GM13976 (cell line): ENCODE data around the gene TCF20.

ENCODE experiments used
- DNase-seq: peaks from one replicate; pipeline ENCODE4 v3.0.0; 2012; ENCODE audit warnings: low spot score
- in situ Hi-C: fragments of 300-500 bp; cut with MboI; formaldehyde crosslinking; loops from one replicate; pipeline ENCODE4 v1.12.0; 2022; ENCODE audit warnings: low sequenced_read_pairs, mixed read lengths, inconsistent platforms; ENCODE audit not compliant: unreplicated experiment
- TF ChIP-seq, protein P1 (sequence below): IDR thresholded peaks from 2 replicates; pipeline ENCODE4 v1.5.1; 2012; ENCODE audit warnings: borderline replicate concordance, mild to moderate bottlenecking; ENCODE audit not compliant: insufficient read depth; ENCODE audit errors: extremely low read depth, missing control alignments, control extremely low read depth

The TCF20 gene

DNA sequence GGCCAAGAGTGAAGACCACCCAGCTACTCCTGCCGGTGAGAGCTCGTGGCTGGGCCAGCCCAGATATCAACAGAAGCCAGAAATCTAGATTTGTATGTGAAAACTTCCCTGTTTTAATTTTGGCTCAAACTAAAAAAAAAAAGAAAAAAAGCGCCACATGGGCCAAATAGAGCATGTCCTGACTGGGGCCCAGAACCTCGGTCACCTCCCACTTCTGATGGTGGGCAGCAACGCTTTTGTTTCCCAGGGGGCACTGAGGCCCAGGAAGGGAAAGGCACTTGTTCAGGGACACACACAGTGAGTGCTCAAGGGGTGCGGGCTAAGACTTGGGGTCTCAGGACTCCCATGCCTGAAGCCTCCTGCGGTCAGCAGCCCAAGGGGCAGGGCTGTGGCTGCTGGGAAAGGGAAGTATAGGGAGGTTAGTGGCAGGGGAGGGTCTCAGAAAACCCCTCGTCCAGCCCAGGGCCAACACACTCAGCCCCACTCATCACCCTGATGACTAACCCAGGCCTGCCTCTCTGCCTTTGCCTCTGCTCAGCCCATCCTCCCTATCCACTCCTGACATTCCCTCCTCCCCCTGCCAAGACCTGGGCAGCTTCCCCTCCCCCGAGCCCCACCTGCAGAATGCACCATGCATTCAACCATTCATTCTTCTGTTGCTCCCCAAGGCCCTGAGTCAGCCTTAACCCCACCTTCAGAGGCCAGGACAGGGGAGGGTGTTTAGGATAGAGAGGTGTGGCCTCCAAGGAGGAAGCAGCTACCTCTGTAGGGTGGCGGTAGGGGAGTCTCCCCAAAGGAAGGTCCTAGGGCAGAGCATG, 30.0 kb upstream of the TCF20 start:
- in situ Hi-C loops, result no loop called here
- TF ChIP-seq, protein P1, sequence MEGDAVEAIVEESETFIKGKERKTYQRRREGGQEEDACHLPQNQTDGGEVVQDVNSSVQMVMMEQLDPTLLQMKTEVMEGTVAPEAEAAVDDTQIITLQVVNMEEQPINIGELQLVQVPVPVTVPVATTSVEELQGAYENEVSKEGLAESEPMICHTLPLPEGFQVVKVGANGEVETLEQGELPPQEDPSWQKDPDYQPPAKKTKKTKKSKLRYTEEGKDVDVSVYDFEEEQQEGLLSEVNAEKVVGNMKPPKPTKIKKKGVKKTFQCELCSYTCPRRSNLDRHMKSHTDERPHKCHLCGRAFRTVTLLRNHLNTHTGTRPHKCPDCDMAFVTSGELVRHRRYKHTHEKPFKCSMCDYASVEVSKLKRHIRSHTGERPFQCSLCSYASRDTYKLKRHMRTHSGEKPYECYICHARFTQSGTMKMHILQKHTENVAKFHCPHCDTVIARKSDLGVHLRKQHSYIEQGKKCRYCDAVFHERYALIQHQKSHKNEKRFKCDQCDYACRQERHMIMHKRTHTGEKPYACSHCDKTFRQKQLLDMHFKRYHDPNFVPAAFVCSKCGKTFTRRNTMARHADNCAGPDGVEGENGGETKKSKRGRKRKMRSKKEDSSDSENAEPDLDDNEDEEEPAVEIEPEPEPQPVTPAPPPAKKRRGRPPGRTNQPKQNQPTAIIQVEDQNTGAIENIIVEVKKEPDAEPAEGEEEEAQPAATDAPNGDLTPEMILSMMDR, result no peak
- peak; percentile 80 for DNase-seq

DNA sequence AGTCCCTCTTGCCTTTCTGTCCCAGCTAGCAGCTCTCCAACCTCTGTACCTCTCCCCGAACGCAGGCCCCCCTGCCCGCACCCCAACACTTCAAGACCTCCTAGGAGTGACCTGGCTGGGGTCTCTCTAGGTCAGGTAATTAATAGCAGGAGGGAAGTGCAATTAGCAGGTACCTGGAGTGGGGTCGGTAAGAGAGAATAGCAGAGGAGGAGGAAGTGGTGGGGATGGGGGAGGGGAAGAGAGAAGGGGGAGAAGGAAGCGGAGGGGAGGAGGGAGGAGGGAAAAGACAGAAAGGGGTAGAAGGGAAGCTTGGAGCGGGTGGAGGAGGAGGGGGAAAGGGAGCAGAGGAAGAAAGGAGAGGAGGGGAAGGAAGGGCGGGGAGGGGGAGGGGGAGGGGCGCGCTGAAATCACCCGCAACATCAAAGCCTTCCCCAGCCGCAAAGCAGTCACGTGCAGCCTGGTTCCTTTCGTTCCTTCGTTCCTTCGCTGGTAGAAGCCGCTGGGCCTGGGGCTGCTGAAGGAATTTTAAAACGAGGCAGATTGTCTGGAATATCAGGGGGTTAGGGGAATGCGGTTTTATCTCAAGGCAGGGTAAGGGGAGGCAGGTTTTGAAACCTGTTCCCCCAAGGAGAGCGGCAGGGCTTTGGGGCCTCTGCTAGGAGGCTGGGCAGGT, 29.3 kb upstream of the TCF20 start:
- DNase-seq, result no peak
- TF ChIP-seq, protein P1, result no peak
- in situ Hi-C loops, result no loop called here

DNA sequence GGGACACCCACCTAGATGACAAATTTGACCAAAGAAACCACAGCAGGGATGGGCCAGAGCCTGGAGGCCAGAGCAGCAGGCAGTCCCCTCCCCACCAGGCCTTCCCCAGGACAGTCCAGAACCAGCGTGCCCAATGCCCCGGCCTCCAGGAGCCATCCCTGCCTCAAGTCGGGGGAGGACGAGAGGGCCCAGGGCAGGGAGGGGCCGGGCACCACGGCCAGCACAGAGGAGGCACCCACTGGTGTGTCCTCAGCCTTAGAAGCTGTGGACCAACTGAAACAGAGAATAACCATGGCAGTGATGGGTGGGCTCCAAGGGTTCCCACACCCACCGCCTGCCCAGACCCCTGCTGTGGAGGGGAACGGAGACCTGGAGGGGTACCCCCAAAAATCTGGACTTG, 28.3 kb upstream of the TCF20 start:
- in situ Hi-C loops, result no loop called here
- TF ChIP-seq, protein P1, result no peak
- DNase-seq, result no peak

DNA sequence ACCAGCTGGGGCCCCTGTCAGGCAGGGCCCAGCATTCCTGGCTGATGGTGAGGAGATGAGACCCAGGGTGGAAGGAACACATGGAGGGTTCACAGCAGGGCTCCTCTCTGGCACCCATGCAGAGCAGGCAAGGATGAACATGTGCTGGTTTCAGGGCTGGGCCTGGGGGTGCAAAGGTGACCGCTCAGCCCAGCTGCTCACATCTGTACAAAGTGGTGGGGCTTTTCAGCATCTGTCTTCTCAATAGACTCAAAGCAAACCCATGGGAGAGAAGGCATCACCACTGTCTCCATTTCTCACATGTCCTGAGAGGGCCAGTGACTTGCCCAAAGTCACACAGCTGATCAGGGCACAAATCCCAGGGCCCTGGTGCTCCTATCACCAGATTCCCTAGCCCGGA, 27.3 kb upstream of the TCF20 start:
- no peak for DNase-seq
- TF ChIP-seq, protein P1, result no peak
- in situ Hi-C loops, result no loop called here

DNA sequence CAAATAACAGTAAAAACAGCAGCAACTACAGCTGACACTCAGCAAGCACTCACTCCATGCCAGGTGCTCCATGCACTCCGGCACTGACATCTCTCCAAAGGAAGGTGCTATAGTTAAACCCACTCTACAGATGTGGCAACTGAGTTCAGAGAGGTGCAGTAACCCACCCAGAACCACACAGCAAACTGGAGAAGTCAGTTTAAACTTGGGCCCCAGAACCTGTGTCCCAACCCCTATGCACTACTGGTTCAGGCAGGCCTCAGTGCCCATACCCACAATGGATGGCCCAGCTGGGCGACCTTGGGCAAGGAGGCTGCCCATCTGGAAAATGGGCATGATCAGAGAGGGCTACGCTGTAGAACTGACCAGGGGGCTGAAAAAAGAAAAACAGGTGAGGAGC, 26.4 kb upstream of the TCF20 start:
- DNase-seq, result no peak
- in situ Hi-C loops, result no loop called here
- TF ChIP-seq, protein P1, result no peak

DNA sequence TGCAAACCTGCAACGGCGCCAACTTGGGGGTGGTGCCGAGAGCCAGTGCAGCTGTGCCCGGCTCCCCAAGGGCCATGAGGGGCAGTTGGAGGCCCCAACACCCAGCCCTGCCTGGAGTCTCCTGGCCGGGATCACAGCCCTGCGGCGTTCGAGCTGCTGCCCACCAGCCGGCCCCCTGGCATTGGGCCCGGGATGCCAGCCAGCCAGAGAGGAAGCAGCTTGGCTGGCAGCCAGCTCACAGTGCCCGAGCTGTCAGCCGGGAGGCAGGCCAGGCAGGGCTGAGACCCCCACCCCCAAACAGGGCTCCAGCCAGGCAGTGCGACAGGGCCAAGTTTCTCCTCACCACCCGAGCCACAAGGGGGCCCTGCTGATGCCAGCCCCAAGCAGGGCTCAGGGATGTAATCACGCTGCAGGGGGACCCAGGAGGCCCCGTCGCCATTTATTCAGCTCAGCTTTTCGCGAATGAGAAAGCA, 26.0 kb upstream of the TCF20 start:
- in situ Hi-C loops, result no loop called here
- DNase-seq, result no peak
- TF ChIP-seq, protein P1, result no peak
